ENCODE measurements around the gene PAPOLA.

Gene PAPOLA

GRCh38 chr14:96512122-96512521 lies 9.9 kb downstream of the PAPOLA start:
- no peak for TF ChIP-seq CTCF (IDR thresholded peaks at IDR 0.05; ENCODE audit: poor library complexity, severe bottlenecking)
- no peak for ATAC-seq (ENCODE audit: low read depth)
- DNase-seq (ENCODE audit: low spot score): no peak
- no peak overlapping the region for H3K4me3 ChIP-seq (ENCODE audit: severe bottlenecking)
- peaks cover 21% of the 10 kb centered on the region for H3K4me1 ChIP-seq (ENCODE audit: insufficient read depth, poor library complexity, severe bottlenecking)
- no peaks in the 10 kb centered on the region for H3K36me3 ChIP-seq (ENCODE audit: low read depth)
- no peaks in the 10 kb centered on the region for H3K9me3 ChIP-seq (ENCODE audit: severe bottlenecking)
- H3K27me3 ChIP-seq (ENCODE audit: insufficient read depth, poor library complexity, severe bottlenecking): no peaks in the 10 kb centered on the region
- no peak overlapping the region for H3K27ac ChIP-seq (ENCODE audit: poor library complexity, severe bottlenecking)

- no peak for TF ChIP-seq CTCF (IDR thresholded peaks at IDR 0.05; ENCODE audit: poor library complexity, severe bottlenecking)
- no peak overlapping the region for H3K27ac ChIP-seq (ENCODE audit: poor library complexity, severe bottlenecking)
- H3K9me3 ChIP-seq (ENCODE audit: severe bottlenecking): no peaks in the 10 kb centered on the region
- H3K36me3 ChIP-seq (ENCODE audit: low read depth): no peaks in the 10 kb centered on the region
- no peak for ATAC-seq (ENCODE audit: low read depth)
- H3K4me3 ChIP-seq (ENCODE audit: severe bottlenecking): no peak overlapping the region
- peaks cover 21% of the 10 kb centered on the region for H3K4me1 ChIP-seq (ENCODE audit: insufficient read depth, poor library complexity, severe bottlenecking)
- H3K27me3 ChIP-seq (ENCODE audit: insufficient read depth, poor library complexity, severe bottlenecking): no peaks in the 10 kb centered on the region
- no peak for DNase-seq (ENCODE audit: low spot score)
Measured at GRCh38 chr14:96512602-96513397, 10.6 kb downstream of the PAPOLA start.

GRCh38 chr14:96514694-96515093 lies 12.5 kb downstream of the PAPOLA start:
- TF ChIP-seq CTCF (IDR thresholded peaks at IDR 0.05; ENCODE audit: poor library complexity, severe bottlenecking): no peak
- Histone ChIP-seq H3K36me3 (ENCODE audit: low read depth) (peaks cover 5% of the 10 kb centered on the region), H3K9me3 (ENCODE audit: severe bottlenecking) (no peaks in the 10 kb centered on the region), H3K27ac (ENCODE audit: poor library complexity, severe bottlenecking) (no peak overlapping the region), H3K4me3 (ENCODE audit: severe bottlenecking) (no peak overlapping the region), H3K27me3 (ENCODE audit: insufficient read depth, poor library complexity, severe bottlenecking) (no peaks in the 10 kb centered on the region), H3K4me1 (ENCODE audit: insufficient read depth, poor library complexity, severe bottlenecking) (peaks cover 10% of the 10 kb centered on the region)
- DNase-seq (ENCODE audit: low spot score): no peak
- ATAC-seq (ENCODE audit: low read depth): no peak

GRCh38 chr14:96515731-96516130 lies 13.5 kb downstream of the PAPOLA start:
- ATAC-seq (ENCODE audit: low read depth) (no peak), DNase-seq (ENCODE audit: low spot score) (no peak)
- Histone ChIP-seq H3K27ac (ENCODE audit: poor library complexity, severe bottlenecking) (no peak overlapping the region), H3K9me3 (ENCODE audit: severe bottlenecking) (no peaks in the 10 kb centered on the region), H3K4me3 (ENCODE audit: severe bottlenecking) (no peak overlapping the region), H3K36me3 (ENCODE audit: low read depth) (peaks cover 15% of the 10 kb centered on the region), H3K4me1 (ENCODE audit: insufficient read depth, poor library complexity, severe bottlenecking) (peaks cover 10% of the 10 kb centered on the region), H3K27me3 (ENCODE audit: insufficient read depth, poor library complexity, severe bottlenecking) (no peaks in the 10 kb centered on the region)
- TF ChIP-seq CTCF (IDR thresholded peaks at IDR 0.05; ENCODE audit: poor library complexity, severe bottlenecking): no peak

GRCh38 chr14:96516351-96516750 lies 14.2 kb downstream of the PAPOLA start:
- DNase-seq (ENCODE audit: low spot score): no peak
- H3K4me1 ChIP-seq (ENCODE audit: insufficient read depth, poor library complexity, severe bottlenecking): peaks cover 10% of the 10 kb centered on the region
- TF ChIP-seq CTCF (IDR thresholded peaks at IDR 0.05; ENCODE audit: poor library complexity, severe bottlenecking): no peak

More at GRCh38 chr14:96516351-96516750, 14.2 kb downstream of the PAPOLA start:
- no peak overlapping the region for H3K4me3 ChIP-seq (ENCODE audit: severe bottlenecking)
- H3K9me3 ChIP-seq (ENCODE audit: severe bottlenecking): no peaks in the 10 kb centered on the region
- ATAC-seq (ENCODE audit: low read depth): no peak
- H3K27ac ChIP-seq (ENCODE audit: poor library complexity, severe bottlenecking): no peak overlapping the region
- H3K27me3 ChIP-seq (ENCODE audit: insufficient read depth, poor library complexity, severe bottlenecking): no peaks in the 10 kb centered on the region
- peaks cover 21% of the 10 kb centered on the region for H3K36me3 ChIP-seq (ENCODE audit: low read depth)

All from RWPE2 (cell line).